Activated naive CD8-positive, alpha-beta T cell treated with anti-CD3 and anti-CD28 coated beads, Interleukin-2, amount 50 U/mL, for 24 hours (primary cell): ENCODE results near the gene PKN1.

Source experiments
- ATAC-seq: fragments of 150-1000 bp; cut with Tn5 transposase; one replicate; pipeline ENCODE4 v1.10.0; 2021
- DNase-seq: peaks from one replicate; pipeline ENCODE4 v3.0.0; 2021
- H3K27ac Mint-ChIP-seq: one replicate; pipeline ENCODE4 v1.8.0; 2021; ENCODE audit warnings: mild to moderate bottlenecking, mixed read lengths
- H3K27me3 Mint-ChIP-seq: one replicate; pipeline ENCODE4 v1.8.0; 2021; ENCODE audit warnings: mixed read lengths
- H3K36me3 Mint-ChIP-seq: one replicate; pipeline ENCODE4 v1.8.0; 2021; ENCODE audit warnings: low read depth, mixed read lengths
- H3K4me1 Mint-ChIP-seq: one replicate; pipeline ENCODE4 v1.8.0; 2021; ENCODE audit warnings: mixed read lengths
- H3K4me3 Mint-ChIP-seq: one replicate; pipeline ENCODE4 v1.8.0; 2021; ENCODE audit warnings: mild to moderate bottlenecking, moderate library complexity, mixed read lengths
- H3K9me3 Mint-ChIP-seq: one replicate; pipeline ENCODE4 v1.8.0; 2021; ENCODE audit warnings: mixed read lengths

PKN1 gene

GRCh38 chr19:14511229-14511593 is 78.1 kb downstream of the PKN1 start:
- H3K9me3 Mint-ChIP-seq: no peaks in the 10 kb centered on the region
- H3K36me3 Mint-ChIP-seq: peaks cover 25% of the 10 kb centered on the region
- H3K27ac Mint-ChIP-seq: peak overlapping the region; percentile 22
- no peaks in the 10 kb centered on the region for H3K27me3 Mint-ChIP-seq
- ATAC-seq: no peak
- H3K4me3 Mint-ChIP-seq: no peak overlapping the region
- DNase-seq: no peak
- peaks cover 59% of the 10 kb centered on the region for H3K4me1 Mint-ChIP-seq

DNA sequence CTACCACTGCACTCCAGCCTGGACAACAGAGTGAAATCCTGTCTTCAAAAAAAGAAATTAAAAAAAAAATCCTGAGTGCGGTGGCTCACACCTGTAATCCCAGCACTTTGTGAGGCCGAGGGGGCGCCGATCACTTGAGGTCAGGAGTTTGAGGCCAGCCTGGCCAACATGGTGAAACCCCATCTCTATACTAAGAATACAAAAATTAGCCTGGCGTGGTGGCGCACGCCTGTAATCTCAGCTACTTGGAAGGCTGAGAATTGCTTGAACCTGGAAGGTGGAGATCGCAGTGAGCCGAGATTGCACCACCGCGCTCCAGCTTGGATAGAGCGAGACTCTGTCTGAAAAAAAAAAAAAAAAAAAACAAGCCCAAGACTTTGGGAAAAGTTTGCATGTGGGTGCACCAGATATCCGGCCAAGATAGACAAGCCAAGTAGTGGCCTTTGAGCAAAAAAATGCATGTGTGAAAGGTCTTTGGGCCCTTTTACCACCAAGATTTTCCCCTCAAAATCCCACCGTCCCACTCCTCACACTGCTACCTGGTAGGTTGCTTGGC is 79.4 kb downstream of the PKN1 start:
- no peak for ATAC-seq
- no peak overlapping the region for H3K27ac Mint-ChIP-seq
- H3K9me3 Mint-ChIP-seq: no peaks in the 10 kb centered on the region
- no peak for DNase-seq
- peaks cover 52% of the 10 kb centered on the region for H3K4me1 Mint-ChIP-seq
- no peaks in the 10 kb centered on the region for H3K27me3 Mint-ChIP-seq
- peaks cover 37% of the 10 kb centered on the region for H3K36me3 Mint-ChIP-seq
- H3K4me3 Mint-ChIP-seq: no peak overlapping the region

GRCh38 chr19:14514215-14514863 is 81.2 kb downstream of the PKN1 start:
- Mint-ChIP-seq H3K4me3 (peak overlapping the region; percentile 86), H3K36me3 (peaks cover 40% of the 10 kb centered on the region), H3K9me3 (no peaks in the 10 kb centered on the region), H3K27ac (peak overlapping the region; percentile 40), H3K4me1 (peaks cover 52% of the 10 kb centered on the region), H3K27me3 (no peaks in the 10 kb centered on the region)
- ATAC-seq (no peak), DNase-seq (no peak)

DNA sequence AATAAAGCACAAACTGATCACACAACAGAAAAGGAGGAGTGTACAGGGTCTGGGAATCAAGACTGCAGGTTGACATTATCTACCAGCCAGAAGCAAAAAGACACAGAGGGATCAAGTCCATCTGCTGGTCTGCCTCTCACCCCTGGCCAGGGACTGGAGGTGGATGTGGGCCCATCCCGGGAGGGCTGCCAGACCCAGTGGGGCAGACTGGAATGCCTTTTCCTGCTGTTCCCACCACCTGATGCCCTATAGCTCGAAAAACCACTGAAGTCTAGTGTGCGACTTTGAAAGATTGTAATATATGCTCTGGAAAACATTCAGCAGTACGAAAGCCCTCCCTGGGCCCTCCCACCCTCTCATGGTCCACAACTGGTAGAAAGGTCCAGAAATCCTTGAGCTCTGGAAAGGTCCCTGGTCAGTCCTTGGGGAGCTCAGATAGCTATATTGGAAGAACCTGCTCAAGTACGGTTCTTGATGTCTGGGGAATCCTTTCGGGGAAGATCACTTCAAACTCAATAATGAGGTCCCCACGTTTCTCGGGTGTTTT is 82.5 kb downstream of the PKN1 start:
- peaks cover 40% of the 10 kb centered on the region for H3K36me3 Mint-ChIP-seq
- ATAC-seq (no peak), DNase-seq (no peak)
- H3K27ac Mint-ChIP-seq: peak overlapping the region; percentile 92
- no peaks in the 10 kb centered on the region for H3K9me3 Mint-ChIP-seq
- no peaks in the 10 kb centered on the region for H3K27me3 Mint-ChIP-seq
- peak overlapping the region; percentile 86 for H3K4me3 Mint-ChIP-seq
- H3K4me1 Mint-ChIP-seq: peaks cover 57% of the 10 kb centered on the region

GRCh38 chr19:14516048-14516534 is 83.0 kb downstream of the PKN1 start:
- H3K9me3 Mint-ChIP-seq: no peaks in the 10 kb centered on the region
- H3K27ac Mint-ChIP-seq: peak overlapping the region; percentile 92
- H3K27me3 Mint-ChIP-seq: no peaks in the 10 kb centered on the region
- peaks cover 40% of the 10 kb centered on the region for H3K36me3 Mint-ChIP-seq
- ATAC-seq (no peak), DNase-seq (no peak)
- H3K4me1 Mint-ChIP-seq: peaks cover 52% of the 10 kb centered on the region
- H3K4me3 Mint-ChIP-seq: peak overlapping the region; percentile 86

- no peak for DNase-seq
- Mint-ChIP-seq H3K9me3 (no peaks in the 10 kb centered on the region), H3K4me3 (peak overlapping the region; percentile 86), H3K27me3 (no peaks in the 10 kb centered on the region), H3K4me1 (peaks cover 54% of the 10 kb centered on the region), H3K27ac (peak overlapping the region; percentile 92), H3K36me3 (peaks cover 40% of the 10 kb centered on the region)
- ATAC-seq: no peak
Observed at GRCh38 chr19:14516746-14517438, 83.8 kb downstream of the PKN1 start.

GRCh38 chr19:14517446-14517839 is 84.3 kb downstream of the PKN1 start:
- peaks cover 40% of the 10 kb centered on the region for H3K36me3 Mint-ChIP-seq
- H3K9me3 Mint-ChIP-seq: no peaks in the 10 kb centered on the region
- peak overlapping the region; percentile 86 for H3K4me3 Mint-ChIP-seq
- peaks cover 60% of the 10 kb centered on the region for H3K4me1 Mint-ChIP-seq
- DNase-seq (no peak), ATAC-seq (no peak)
- H3K27ac Mint-ChIP-seq: peak overlapping the region; percentile 92
- H3K27me3 Mint-ChIP-seq: no peaks in the 10 kb centered on the region

DNA sequence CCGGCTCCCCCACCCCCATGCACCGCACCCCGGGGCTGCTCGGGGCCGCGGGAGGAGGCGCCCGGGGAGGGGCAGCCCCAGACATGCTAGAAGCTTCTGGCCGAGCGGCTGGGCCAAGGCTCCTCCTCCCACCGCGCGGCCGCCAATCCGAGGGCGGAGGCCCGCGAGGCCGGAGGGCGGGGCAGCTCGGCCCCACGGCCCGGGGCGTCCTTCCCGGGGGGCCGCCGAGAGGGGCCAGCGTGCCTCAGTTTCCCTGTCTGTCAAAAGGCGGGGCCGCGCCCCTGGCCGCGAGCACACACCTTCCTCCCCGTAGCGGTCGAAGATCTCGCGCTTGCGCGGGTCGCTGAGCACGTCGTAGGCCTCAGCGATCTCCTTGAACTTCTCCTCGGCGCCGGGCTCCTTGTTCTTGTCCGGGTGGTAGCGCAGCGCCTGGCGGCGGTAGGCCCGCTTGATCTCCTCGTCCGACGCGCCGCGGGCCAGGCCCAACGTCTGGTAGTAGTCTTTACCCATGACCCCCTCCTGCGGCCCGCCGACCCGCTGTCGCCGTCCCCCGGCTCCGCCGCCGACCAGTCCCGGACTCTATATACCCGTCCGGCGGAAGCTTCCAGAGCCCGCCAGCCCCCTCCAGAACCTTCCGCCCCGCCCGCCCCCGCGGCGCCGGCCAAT is 84.9 kb downstream of the PKN1 start, which contains the start of gene DNAJB1:
TSS of gene DNAJB1 (minus strand) at position 558 of the 666 bp plus-strand sequence. CDS start at position 510, 48 bp downstream.
- H3K27ac Mint-ChIP-seq: peak within 1 kb of the TSS; percentile 97
- H3K4me3 Mint-ChIP-seq: peak within 1 kb of the TSS; percentile 86
- H3K36me3 Mint-ChIP-seq: peaks cover 40% of the 10 kb centered on the region
- DNase-seq (peak; percentile 76), ATAC-seq (peak; percentile 58)
- no peaks in the 10 kb centered on the region for H3K27me3 Mint-ChIP-seq
- H3K4me1 Mint-ChIP-seq: peaks cover 65% of the 10 kb centered on the region
- H3K9me3 Mint-ChIP-seq: no peaks in the 10 kb centered on the region

GRCh38 chr19:14519245-14519859 is 86.2 kb downstream of the PKN1 start:
- H3K9me3 Mint-ChIP-seq: no peaks in the 10 kb centered on the region
- H3K4me1 Mint-ChIP-seq: peaks cover 70% of the 10 kb centered on the region
- H3K36me3 Mint-ChIP-seq: peaks cover 33% of the 10 kb centered on the region
- DNase-seq (no peak), ATAC-seq (no peak)
- peak overlapping the region; percentile 97 for H3K27ac Mint-ChIP-seq
- H3K27me3 Mint-ChIP-seq: no peaks in the 10 kb centered on the region
- peak overlapping the region; percentile 86 for H3K4me3 Mint-ChIP-seq

DNA sequence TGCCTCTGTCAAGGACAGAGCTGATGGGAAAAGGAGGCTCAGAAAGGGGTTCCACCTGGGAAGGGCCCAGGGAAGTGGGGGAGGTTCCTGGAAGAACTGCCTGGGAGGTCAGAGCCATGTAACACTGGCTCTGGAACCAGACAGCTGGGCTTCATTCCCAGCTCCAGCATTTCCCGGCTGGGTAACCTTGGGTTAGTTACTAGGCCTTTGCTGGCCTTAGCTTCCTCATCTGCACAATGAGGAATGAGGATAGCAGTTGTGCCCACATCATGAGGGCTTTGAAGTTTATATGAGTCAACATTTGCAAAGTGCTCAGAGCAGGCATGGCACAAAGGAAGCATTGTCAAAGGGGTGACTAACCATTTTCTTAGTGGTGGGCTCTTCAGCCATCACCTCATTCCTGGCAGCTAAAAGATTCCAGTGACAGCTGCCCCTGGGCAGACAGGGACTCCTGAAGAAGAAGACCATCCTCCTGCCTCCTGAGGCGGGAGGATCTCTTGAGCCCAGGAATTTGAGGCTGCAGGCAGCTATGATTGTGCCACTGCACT is 86.8 kb downstream of the PKN1 start:
- peaks cover 65% of the 10 kb centered on the region for H3K4me1 Mint-ChIP-seq
- H3K36me3 Mint-ChIP-seq: peaks cover 28% of the 10 kb centered on the region
- ATAC-seq: peak; percentile 8
- no peaks in the 10 kb centered on the region for H3K9me3 Mint-ChIP-seq
- H3K27ac Mint-ChIP-seq: peak overlapping the region; percentile 97
- no peaks in the 10 kb centered on the region for H3K27me3 Mint-ChIP-seq
- DNase-seq: no peak
- H3K4me3 Mint-ChIP-seq: peak overlapping the region; percentile 86

GRCh38 chr19:14520543-14520942 is 87.4 kb downstream of the PKN1 start:
- Mint-ChIP-seq H3K4me1 (peaks cover 59% of the 10 kb centered on the region), H3K27me3 (no peaks in the 10 kb centered on the region), H3K36me3 (peaks cover 22% of the 10 kb centered on the region), H3K4me3 (no peak overlapping the region), H3K9me3 (no peaks in the 10 kb centered on the region), H3K27ac (peak overlapping the region; percentile 97)
- DNase-seq: no peak
- ATAC-seq: no peak
